PC-3 (cell line): ENCODE measurements around the gene HNMT. TPM values are rescaled to one million over a fixed set of nuclear protein-coding genes. Genes with fewer than 3 reads are reported as not detected.

Source experiments
- ATAC-seq: fragments of 200-7000 bp; cut with Tn5 transposase; 2 replicates; pipeline ENCODE4 v1.9.1; 2020; ENCODE audit warnings: mild to moderate bottlenecking, moderate library complexity
- BruUV-seq: library from RNA; stranded (reverse); fragments of 400-500 nt; replicated peaks from 2 replicates; lab custom pipeline; 2021; lab: Mats Ljungman, UMichigan
- CTCF ChIA-PET: fragments of 300-600 bp; sonication (Branson Sonifier 250); formaldehyde crosslinking; loops from one replicate; lab custom pipeline; 2022; ENCODE audit warnings: antibody characterized with exemption; lab: Charles Lee
- POLR2A ChIA-PET: fragments of 300-600 bp; sonication (Branson Sonifier 250); formaldehyde crosslinking; loops from one replicate; lab custom pipeline; 2022; ENCODE audit warnings: antibody characterized with exemption; ENCODE audit not compliant: unreplicated experiment; lab: Charles Lee
- DNase-seq: peaks from one replicate; pipeline ENCODE4 v3.0.0-alpha.2; 2015
- H2AFZ ChIP-seq: fragments of 300-600 bp; sonication (generic); 2 replicates; pipeline ENCODE4 v1.6.0; 2016; ENCODE audit warnings: antibody characterized with exemption, low read length
- H3F3A ChIP-seq: fragments of 300-600 bp; sonication (generic); one replicate; pipeline ENCODE4 v1.6.0; 2017; ENCODE audit warnings: antibody characterized with exemption, low read length, control low read depth, mild to moderate bottlenecking; ENCODE audit not compliant: unreplicated experiment
- H3K27ac ChIP-seq: fragments of 300-600 bp; sonication (generic); 2 replicates; pipeline ENCODE4 v1.5.1; 2016; ENCODE audit warnings: mild to moderate bottlenecking, low read length
- H3K27me3 ChIP-seq: fragments of 300-600 bp; sonication (generic); 2 replicates; pipeline ENCODE4 v1.6.1; 2016; ENCODE audit warnings: low read length, mixed read lengths
- H3K36me3 ChIP-seq: fragments of 300-600 bp; sonication (generic); 2 replicates; pipeline ENCODE4 v1.6.1; 2016; ENCODE audit warnings: low read depth, mixed run types, low read length, mixed read lengths
- H3K4me1 ChIP-seq: fragments of 300-600 bp; sonication (generic); 2 replicates; pipeline ENCODE4 v1.5.1; 2016; ENCODE audit warnings: low read length; ENCODE audit not compliant: insufficient read depth
- H3K4me2 ChIP-seq: fragments of 300-600 bp; sonication (generic); 2 replicates; pipeline ENCODE4 v1.6.0; 2016; ENCODE audit warnings: low read length
- H3K4me3 ChIP-seq: fragments of 300-600 bp; sonication (generic); 2 replicates; pipeline ENCODE4 v1.5.1; 2016; ENCODE audit warnings: mild to moderate bottlenecking, low read length, mixed read lengths
- H3K79me2 ChIP-seq: fragments of 300-600 bp; sonication (generic); 2 replicates; pipeline ENCODE4 v1.6.1; 2017; ENCODE audit warnings: low read length, mixed read lengths
- H3K9ac ChIP-seq: fragments of 300-600 bp; sonication (generic); 2 replicates; pipeline ENCODE4 v1.6.0; 2016; ENCODE audit warnings: mild to moderate bottlenecking, low read length
- H3K9me2 ChIP-seq: fragments of 300-600 bp; sonication (generic); replicated peaks from 2 replicates; pipeline ENCODE4 v1.6.1; 2016; ENCODE audit warnings: mixed run types, low read length, mixed read lengths
- H3K9me3 ChIP-seq: fragments of 300-600 bp; sonication (generic); 2 replicates; pipeline ENCODE4 v1.6.1; 2016; ENCODE audit warnings: low read length, mixed read lengths
- H4K20me1 ChIP-seq: fragments of 300-600 bp; sonication (generic); 2 replicates; pipeline ENCODE4 v1.6.1; 2016; ENCODE audit warnings: low read length, mixed read lengths
- EZH2 ChIP-seq: fragments of 300-600 bp; sonication (generic); IDR thresholded peaks from one replicate; pipeline ENCODE4 v1.6.1; 2017; ENCODE audit warnings: antibody characterized with exemption, mild to moderate bottlenecking, low read length; ENCODE audit not compliant: unreplicated experiment
- EZH2phosphoT487 ChIP-seq: fragments of 300-600 bp; sonication (generic); IDR thresholded peaks from 2 replicates; pipeline ENCODE4 v1.6.1; 2018; ENCODE audit warnings: mild to moderate bottlenecking, antibody characterized with exemption, low read length, borderline replicate concordance
- intact Hi-C: fragments of 100-400 bp; cut with micrococcal nuclease; formaldehyde crosslinking; loops from 2 replicates; pipeline ENCODE4 v1.9.0; 2023
- total RNA-seq: library from RNA; depleted of rRNA; stranded (reverse); fragments of >200 nt; gene quantifications from 2 replicates; pipeline ENCODE4 v1.2.3, GENCODE V29; 2014
- TF ChIP-seq, protein P1 (sequence below): fragments of 300-600 bp; sonication (generic); conservative IDR thresholded peaks from 2 replicates; pipeline ENCODE4 v1.5.1; 2017; ENCODE audit warnings: antibody characterized with exemption, low read depth, mild to moderate bottlenecking, low read length

The HNMT gene
- total RNA-seq, 1 experiment from 2014 or later: 7.1 TPM

DNA sequence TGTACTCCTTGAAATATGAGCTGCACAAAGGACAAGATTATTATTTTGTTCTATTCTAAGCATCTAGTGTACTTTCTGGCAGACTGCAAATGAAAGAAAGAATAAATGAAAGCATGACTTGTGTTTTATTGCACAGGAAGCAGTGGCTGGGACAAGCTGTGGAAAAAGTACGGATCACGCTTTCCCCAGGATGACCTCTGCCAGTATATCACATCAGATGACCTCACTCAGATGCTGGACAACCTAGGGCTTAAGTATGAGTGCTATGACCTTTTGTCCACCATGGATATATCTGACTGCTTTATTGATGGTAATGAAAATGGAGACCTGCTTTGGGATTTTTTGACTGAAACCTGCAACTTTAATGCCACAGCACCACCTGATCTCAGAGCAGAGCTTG lies 49.4 kb downstream of the HNMT start:
- H3K4me1 ChIP-seq: peaks cover 17% of the 10 kb centered on the region
- DNase-seq (no peak), ATAC-seq (no peak)
- no peaks in the 10 kb centered on the region for H3K27me3 ChIP-seq
- TF ChIP-seq EZH2phosphoT487 (no peak), EZH2 (no peak)
- TF ChIP-seq, protein P1, sequence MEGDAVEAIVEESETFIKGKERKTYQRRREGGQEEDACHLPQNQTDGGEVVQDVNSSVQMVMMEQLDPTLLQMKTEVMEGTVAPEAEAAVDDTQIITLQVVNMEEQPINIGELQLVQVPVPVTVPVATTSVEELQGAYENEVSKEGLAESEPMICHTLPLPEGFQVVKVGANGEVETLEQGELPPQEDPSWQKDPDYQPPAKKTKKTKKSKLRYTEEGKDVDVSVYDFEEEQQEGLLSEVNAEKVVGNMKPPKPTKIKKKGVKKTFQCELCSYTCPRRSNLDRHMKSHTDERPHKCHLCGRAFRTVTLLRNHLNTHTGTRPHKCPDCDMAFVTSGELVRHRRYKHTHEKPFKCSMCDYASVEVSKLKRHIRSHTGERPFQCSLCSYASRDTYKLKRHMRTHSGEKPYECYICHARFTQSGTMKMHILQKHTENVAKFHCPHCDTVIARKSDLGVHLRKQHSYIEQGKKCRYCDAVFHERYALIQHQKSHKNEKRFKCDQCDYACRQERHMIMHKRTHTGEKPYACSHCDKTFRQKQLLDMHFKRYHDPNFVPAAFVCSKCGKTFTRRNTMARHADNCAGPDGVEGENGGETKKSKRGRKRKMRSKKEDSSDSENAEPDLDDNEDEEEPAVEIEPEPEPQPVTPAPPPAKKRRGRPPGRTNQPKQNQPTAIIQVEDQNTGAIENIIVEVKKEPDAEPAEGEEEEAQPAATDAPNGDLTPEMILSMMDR: no peak
- intact Hi-C loops: no loop called here
- H3K9me3 ChIP-seq: no peaks in the 10 kb centered on the region
- H2AFZ ChIP-seq: no peak overlapping the region
- CTCF ChIA-PET: no interaction called here
- H3K9ac ChIP-seq: no peak overlapping the region
- BruUV-seq: no TSS peak
- no peak overlapping the region for H3K4me3 ChIP-seq
- H3K4me2 ChIP-seq: no peak overlapping the region
- H3K9me2 ChIP-seq: no peaks in the 10 kb centered on the region
- no peak overlapping the region for H3K27ac ChIP-seq
- H3F3A ChIP-seq: no peaks in the 10 kb centered on the region
- no peaks in the 10 kb centered on the region for H3K79me2 ChIP-seq
- POLR2A ChIA-PET: no interaction called here
- H3K36me3 ChIP-seq: no peaks in the 10 kb centered on the region
- H4K20me1 ChIP-seq: no peaks in the 10 kb centered on the region

DNA sequence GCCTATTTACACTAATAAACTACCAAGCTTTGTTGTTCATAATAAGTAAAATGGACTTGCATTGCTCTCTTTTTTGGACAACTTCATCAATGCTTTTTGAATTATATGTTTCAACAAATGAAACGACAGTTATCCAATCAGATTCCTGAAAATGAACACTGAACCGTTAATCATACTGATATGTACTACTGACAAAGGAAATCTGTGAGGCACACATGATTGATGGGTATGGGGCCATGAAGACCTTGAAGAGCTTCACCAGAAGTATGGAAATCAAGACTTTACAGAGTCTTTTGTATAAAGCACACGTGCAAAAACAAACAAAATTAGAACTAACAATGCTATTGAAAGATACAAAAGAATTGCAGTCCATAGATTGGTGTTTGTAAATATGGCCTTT lies 51.2 kb downstream of the HNMT start:
- no peaks in the 10 kb centered on the region for H3K9me3 ChIP-seq
- no peaks in the 10 kb centered on the region for H3F3A ChIP-seq
- H3K4me3 ChIP-seq: no peak overlapping the region
- ATAC-seq (no peak), DNase-seq (no peak)
- no peaks in the 10 kb centered on the region for H3K79me2 ChIP-seq
- ChIA-PET CTCF (no interaction called here), POLR2A (no interaction called here)
- no peaks in the 10 kb centered on the region for H3K9me2 ChIP-seq
- no peak overlapping the region for H3K9ac ChIP-seq
- no peaks in the 10 kb centered on the region for H3K36me3 ChIP-seq
- H4K20me1 ChIP-seq: no peaks in the 10 kb centered on the region
- TF ChIP-seq, protein P1: no peak
- TF ChIP-seq EZH2phosphoT487: no peak
- no peak for TF ChIP-seq EZH2
- no peak overlapping the region for H3K4me2 ChIP-seq
- intact Hi-C loops: no loop called here
- BruUV-seq: no TSS peak
- no peak overlapping the region for H2AFZ ChIP-seq
- H3K27me3 ChIP-seq: no peaks in the 10 kb centered on the region
- peaks cover 17% of the 10 kb centered on the region for H3K4me1 ChIP-seq
- H3K27ac ChIP-seq: no peak overlapping the region; the same call in 1 of the 2 replicates

DNA sequence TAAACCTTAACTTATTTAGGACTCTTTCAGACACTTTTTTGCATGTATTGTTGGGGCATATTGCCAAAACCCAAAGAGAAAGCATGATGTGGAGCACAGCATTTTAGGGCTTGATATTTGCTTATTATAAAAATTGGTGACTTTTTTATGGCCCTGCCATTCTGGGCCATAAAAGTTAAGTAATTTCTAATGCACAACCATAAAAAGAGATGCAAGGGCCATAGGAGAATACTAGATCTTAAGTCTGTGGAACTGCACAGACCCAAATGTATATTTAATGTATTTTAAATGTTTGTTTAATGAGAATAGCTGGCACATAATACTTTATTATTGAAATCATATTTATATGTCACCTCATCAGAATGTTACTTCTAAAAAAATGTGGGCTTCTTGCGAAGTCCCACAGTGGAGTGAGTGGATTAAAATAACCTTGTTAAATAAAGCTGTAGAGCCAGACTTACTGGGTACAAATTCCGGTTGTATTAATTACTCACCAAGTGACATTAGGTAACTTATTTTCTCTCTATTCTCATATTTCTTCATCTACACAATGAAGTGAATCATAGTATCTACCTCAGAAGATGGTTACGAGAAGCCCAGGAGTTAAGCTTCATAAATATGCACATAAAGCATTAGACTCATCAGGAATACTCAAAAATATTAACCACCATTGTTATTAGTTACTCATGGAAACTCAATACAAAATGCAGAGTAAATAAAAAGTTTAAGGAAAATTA lies 52.2 kb downstream of the HNMT start:
- Histone ChIP-seq H3F3A (no peaks in the 10 kb centered on the region), H3K9me3 (no peaks in the 10 kb centered on the region), H3K36me3 (no peaks in the 10 kb centered on the region), H3K4me3 (no peak overlapping the region), H3K9me2 (no peaks in the 10 kb centered on the region), H3K27ac (peak overlapping the region; percentile 85), H3K27me3 (no peaks in the 10 kb centered on the region), H3K4me2 (peak overlapping the region; percentile 40), H3K9ac (no peak overlapping the region), H2AFZ (no peak overlapping the region), H3K79me2 (no peaks in the 10 kb centered on the region), H4K20me1 (no peaks in the 10 kb centered on the region), H3K4me1 (peaks cover 24% of the 10 kb centered on the region)
- intact Hi-C loops: no loop called here
- TF ChIP-seq EZH2phosphoT487: no peak
- TF ChIP-seq EZH2: no peak
- TF ChIP-seq, protein P1: no peak
- no TSS peak for BruUV-seq
- ATAC-seq (peak; percentile 81), DNase-seq (peak; percentile 86)
- CTCF ChIA-PET: no interaction called here
- POLR2A ChIA-PET: interaction anchor here (0.8 kb wide), 1 partner anchor 745 kb away, joined by 4 read pairs; no protein-coding TSS in a partner anchor
